Inferior parietal cortex (tissue), 1 donor: ENCODE results near the gene HMCN2.

Experiments
- DNase-seq: peaks from one replicate; pipeline ENCODE4 v3.0.0-alpha.2; 2016; ENCODE audit errors: extremely low spot score

HMCN2 gene

GRCh38 chr9:130414910-130415746 is 149.6 kb downstream of the HMCN2 start:
- no peak for DNase-seq

GRCh38 chr9:130417602-130418001 is 152.0 kb downstream of the HMCN2 start:
- no peak for DNase-seq

- DNase-seq = no peak
Measured at GRCh38 chr9:130418776-130419175, 153.2 kb downstream of the HMCN2 start.

GRCh38 chr9:130419521-130420035 is 154.0 kb downstream of the HMCN2 start:
- no peak for DNase-seq

- DNase-seq = no peak
Measured at GRCh38 chr9:130421154-130421801, 155.7 kb downstream of the HMCN2 start.

- no peak for DNase-seq
Measured at GRCh38 chr9:130421802-130422276, 156.3 kb downstream of the HMCN2 start.

GRCh38 chr9:130422546-130422945 is 157.0 kb downstream of the HMCN2 start:
- no peak for DNase-seq

GRCh38 chr9:130423272-130423671 is 157.7 kb downstream of the HMCN2 start:
- DNase-seq = no peak

GRCh38 chr9:130424595-130425454 is 159.3 kb downstream of the HMCN2 start:
- DNase-seq = no peak

GRCh38 chr9:130425741-130426466 is 160.3 kb downstream of the HMCN2 start:
- no peak for DNase-seq

- DNase-seq = no peak
Measured at GRCh38 chr9:130426467-130426773, 160.9 kb downstream of the HMCN2 start.

- DNase-seq = no peak
Measured at GRCh38 chr9:130426883-130427282, 161.3 kb downstream of the HMCN2 start.

- no peak for DNase-seq
Measured at GRCh38 chr9:130427326-130427725, 161.8 kb downstream of the HMCN2 start.

- DNase-seq = no peak
Measured at GRCh38 chr9:130428086-130428665, 162.6 kb downstream of the HMCN2 start.

GRCh38 chr9:130429381-130429780 is 163.8 kb downstream of the HMCN2 start:
- no peak for DNase-seq

- no peak for DNase-seq
Measured at GRCh38 chr9:130429831-130430230, 164.3 kb downstream of the HMCN2 start.

- DNase-seq = no peak
Measured at GRCh38 chr9:130430232-130430631, 164.7 kb downstream of the HMCN2 start.

GRCh38 chr9:130430734-130431535 is 165.4 kb downstream of the HMCN2 start:
- no peak for DNase-seq

- DNase-seq = no peak
Measured at GRCh38 chr9:130431536-130432303, 166.2 kb downstream of the HMCN2 start.
